A549 (cell line): ENCODE results near the gene TSPAN33. TPM values are rescaled to one million over a fixed set of nuclear protein-coding genes. Genes with fewer than 3 reads are reported as not detected.
A peak's percentile ranks its signal among the peaks of the same experiment; 100 is the strongest.

Source experiments
- ATAC-seq, 2 experiments: fragments of 200-7000 bp in 1 of 2; fragments of >200 bp in 1 of 2; cut with Nextera tagmentation in 1 of 2; cut with Tn5 transposase in 1 of 2; 3 replicates each; pipeline versions ENCODE4 v1.8.0 to v1.9.1; 2018 to 2020; ENCODE audit warnings: mild to moderate bottlenecking in 1 of 2, moderate library complexity in 1 of 2
- CTCF ChIA-PET: fragments of 300-600 bp; sonication (Branson Sonifier 250); formaldehyde crosslinking; extraction: SDS; loops from one replicate; lab custom pipeline; 2021; ENCODE audit warnings: antibody characterized with exemption, inconsistent platforms; lab: Yijun Ruan, JAX
- POLR2A ChIA-PET: fragments of 350-600 bp; formaldehyde crosslinking; extraction: SDS; loops from one replicate; lab custom pipeline; 2021; ENCODE audit warnings: antibody characterized with exemption, inconsistent platforms; lab: Yijun Ruan, JAX
- DNase-seq, 2 experiments: peaks; one replicate each; pipeline versions ENCODE4 v3.0.0 to v3.0.0-alpha.2; 2011 to 2016; ENCODE audit warnings: low read depth in 1 of 2, low spot score in 1 of 2
- FAIRE-seq: peaks from 2 replicates; lab custom pipeline; 2011; peaks lifted over from hg19 to GRCh38; lab: Jason Lieb, UNC
- H3K27ac ChIP-seq, 2 experiments: fragments of >200 bp; sonication (Bioruptor Twin); formaldehyde crosslinking; 3 replicates each; pipeline ENCODE4 v1.5.1; 2016 to 2017
- H3K4me1 ChIP-seq: fragments of >200 bp; sonication (Bioruptor Twin); formaldehyde crosslinking; 3 replicates; pipeline ENCODE4 v1.6.1; 2016
- H3K4me2 ChIP-seq: fragments of >200 bp; sonication (Bioruptor Twin); formaldehyde crosslinking; 3 replicates; pipeline ENCODE4 v1.6.1; 2016
- H3K4me3 ChIP-seq: fragments of >200 bp; sonication (Bioruptor Twin); formaldehyde crosslinking; 3 replicates; pipeline ENCODE4 v1.5.1; 2016
- H3K9me3 ChIP-seq: fragments of >200 bp; sonication (Bioruptor Twin); formaldehyde crosslinking; 3 replicates; pipeline ENCODE4 v1.6.1; 2016
- BCL3 ChIP-seq: fragments of >200 bp; sonication (Bioruptor Twin); formaldehyde crosslinking; IDR thresholded peaks from 3 replicates; pipeline ENCODE4 v1.6.1; 2016
- CEBPB ChIP-seq, 2 experiments: fragments of >200 bp in 1 of 2; sonication (Bioruptor Twin) in 1 of 2; formaldehyde crosslinking in 1 of 2; IDR thresholded peaks; 2 replicates each; pipeline ENCODE4 v1.6.1; 2012 to 2016
- EHF ChIP-seq: fragments of 250-450 bp; sonication (Bioruptor Pico); IDR thresholded peaks from 2 replicates; pipeline ENCODE4 v1.5.0; 2020; ENCODE audit warnings: mild to moderate bottlenecking
- EHMT2 ChIP-seq: fragments of 200-600 bp; sonication (generic); IDR thresholded peaks from 2 replicates; pipeline ENCODE4 v1.6.1; 2016; ENCODE audit warnings: antibody characterized with exemption, low read depth, mild to moderate bottlenecking, moderate library complexity
- FOSB ChIP-seq: fragments of 250-450 bp; sonication (Bioruptor Pico); IDR thresholded peaks from 2 replicates; pipeline ENCODE4 v1.5.0; 2020; ENCODE audit warnings: mild to moderate bottlenecking, moderate library complexity
- HEYL ChIP-seq: fragments of 250-450 bp; sonication (Bioruptor Pico); IDR thresholded peaks from 2 replicates; pipeline ENCODE4 v1.8.0; 2021; ENCODE audit warnings: mild to moderate bottlenecking, moderate library complexity
- HOXB5 ChIP-seq: fragments of 250-450 bp; sonication (Bioruptor Pico); IDR thresholded peaks from 2 replicates; pipeline ENCODE4 v1.5.0; 2020; ENCODE audit warnings: mild to moderate bottlenecking, moderate library complexity
- KDM1A ChIP-seq: fragments of 200-600 bp; sonication (generic); IDR thresholded peaks from 2 replicates; pipeline ENCODE4 v1.6.1; 2016; ENCODE audit warnings: low read depth, mild to moderate bottlenecking
- MAX ChIP-seq: IDR thresholded peaks from 2 replicates; pipeline ENCODE4 v1.6.1; 2012
- NFE2L2 ChIP-seq: fragments of 150-350 bp; conservative IDR thresholded peaks from 2 replicates; pipeline ENCODE4 v1.6.1; 2014; ENCODE audit warnings: low read length
- PHF8 ChIP-seq: fragments of 200-600 bp; sonication (generic); IDR thresholded peaks from 2 replicates; pipeline ENCODE4 v1.6.1; 2016; ENCODE audit warnings: low read depth, mild to moderate bottlenecking, antibody characterized with exemption, moderate library complexity, borderline replicate concordance
- POLR2A ChIP-seq: IDR thresholded peaks from 2 replicates; pipeline ENCODE4 v1.6.1; 2012; ENCODE audit warnings: mild to moderate bottlenecking, low read length
- POLR2AphosphoS2 ChIP-seq: conservative IDR thresholded peaks from 2 replicates; pipeline ENCODE4 v1.6.1; 2012; ENCODE audit warnings: low read length, improper control_type of control experiment, inconsistent platforms
- RARB ChIP-seq: fragments of 250-450 bp; sonication (Bioruptor Pico); IDR thresholded peaks from 2 replicates; pipeline ENCODE4 v1.8.0; 2021; ENCODE audit warnings: mild to moderate bottlenecking, moderate library complexity
- RCOR1 ChIP-seq: fragments of 150-350 bp; IDR thresholded peaks from 2 replicates; pipeline ENCODE4 v1.6.1; 2014; ENCODE audit warnings: antibody characterized with exemption, low read length, low read depth
- REST ChIP-seq: fragments of 200-600 bp; sonication (generic); IDR thresholded peaks from 2 replicates; pipeline ENCODE4 v1.6.1; 2016; ENCODE audit warnings: antibody characterized with exemption, mild to moderate bottlenecking, moderate library complexity
- TP53 ChIP-seq: fragments of 250-450 bp; sonication (Bioruptor Pico); IDR thresholded peaks from 2 replicates; pipeline ENCODE4 v1.5.0; 2021; ENCODE audit warnings: mild to moderate bottlenecking, moderate library complexity
- USF2 ChIP-seq: fragments of 450-650 bp; IDR thresholded peaks from 2 replicates; pipeline ENCODE4 v1.6.1; 2014; ENCODE audit warnings: antibody characterized with exemption
- ZFP36 ChIP-seq: fragments of 450-650 bp; IDR thresholded peaks from 2 replicates; pipeline ENCODE4 v1.6.1; 2014; ENCODE audit warnings: borderline replicate concordance; ENCODE audit not compliant: partially characterized antibody
- whole genome bisulfite sequencing: methylation state at CpG from one replicate; pipeline ENCODE4 v1.1.6; 2017; ENCODE audit errors: missing lambda C conversion rate; 5-methylcytosine and 5-hydroxymethylcytosine counted together
- polyA plus RNA-seq, 4 experiments: library from polyadenylated mRNA; depleted of rRNA in 3 of 4; stranded (reverse); fragments of >200 nt; fragmentation: RNase III in 1 of 4; extraction: RNeasy Plus Mini Kit Qiagen cat#74134 plus additional on column Dnase treatment in 1 of 4; gene quantifications; 2 replicates in 3 of 4; 3 replicates in 1 of 4; pipeline ENCODE4 v1.2.3, GENCODE V29; 2011 to 2017
- TF ChIP-seq, protein P1 (sequence below): IDR thresholded peaks from 2 replicates; pipeline ENCODE4 v1.6.1; 2012; ENCODE audit warnings: low read depth, borderline replicate concordance
- TF ChIP-seq, protein P2 (sequence below): fragments of 250-450 bp; sonication (Bioruptor Pico); IDR thresholded peaks from 2 replicates; pipeline ENCODE4 v1.5.0; 2020; ENCODE audit warnings: low read depth, mild to moderate bottlenecking, moderate library complexity

Gene TSPAN33
- polyA plus RNA-seq, 2 of the 4 experiments (the other 2 are of a cell fraction) = 5.0 to 9.1 TPM

DNA sequence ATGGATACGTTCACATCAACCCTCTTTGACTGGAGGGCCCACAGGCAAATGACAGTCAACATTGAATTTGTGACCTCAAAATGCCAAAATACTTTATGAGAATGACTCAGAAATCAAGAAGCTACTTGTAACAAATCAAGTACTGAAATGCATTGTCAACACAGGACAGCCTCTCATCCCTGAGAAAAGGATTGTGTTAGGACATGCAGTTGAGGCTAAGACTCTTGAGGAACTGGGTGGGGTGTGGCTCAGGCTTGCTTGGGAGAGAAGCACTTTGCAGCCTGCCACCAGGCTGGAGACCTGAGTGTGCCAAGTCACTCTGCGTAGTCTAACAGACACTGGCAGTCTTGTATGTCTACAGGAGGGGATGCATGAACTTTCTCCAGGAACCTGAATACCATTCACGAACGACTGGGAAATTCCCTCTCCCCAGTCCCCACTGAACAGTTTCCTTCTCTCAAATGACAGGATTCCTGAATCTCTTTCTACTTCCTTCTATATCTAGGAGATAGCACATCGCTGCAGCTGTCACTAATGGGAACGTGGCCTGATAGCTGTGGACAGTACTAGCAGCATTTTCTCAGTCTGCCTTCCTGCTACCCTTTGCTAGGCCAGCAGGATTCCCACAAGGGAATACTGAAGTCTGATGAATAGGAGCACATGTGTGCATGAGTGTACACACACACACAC lies 40.6 kb downstream of the TSPAN33 start (continued):
- TF ChIP-seq, protein P1, sequence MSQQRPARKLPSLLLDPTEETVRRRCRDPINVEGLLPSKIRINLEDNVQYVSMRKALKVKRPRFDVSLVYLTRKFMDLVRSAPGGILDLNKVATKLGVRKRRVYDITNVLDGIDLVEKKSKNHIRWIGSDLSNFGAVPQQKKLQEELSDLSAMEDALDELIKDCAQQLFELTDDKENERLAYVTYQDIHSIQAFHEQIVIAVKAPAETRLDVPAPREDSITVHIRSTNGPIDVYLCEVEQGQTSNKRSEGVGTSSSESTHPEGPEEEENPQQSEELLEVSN = no peak
- TF ChIP-seq CEBPB (IDR thresholded peaks at IDR 0.05) = no peak
- TF ChIP-seq POLR2A = no peak
- TF ChIP-seq, protein P2, sequence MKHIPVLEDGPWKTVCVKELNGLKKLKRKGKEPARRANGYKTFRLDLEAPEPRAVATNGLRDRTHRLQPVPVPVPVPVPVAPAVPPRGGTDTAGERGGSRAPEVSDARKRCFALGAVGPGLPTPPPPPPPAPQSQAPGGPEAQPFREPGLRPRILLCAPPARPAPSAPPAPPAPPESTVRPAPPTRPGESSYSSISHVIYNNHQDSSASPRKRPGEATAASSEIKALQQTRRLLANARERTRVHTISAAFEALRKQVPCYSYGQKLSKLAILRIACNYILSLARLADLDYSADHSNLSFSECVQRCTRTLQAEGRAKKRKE (CRISPR knock-in tag) = no peak
- no peak for TF ChIP-seq HOXB5 (CRISPR knock-in tag)
- no peak for TF ChIP-seq RARB

DNA sequence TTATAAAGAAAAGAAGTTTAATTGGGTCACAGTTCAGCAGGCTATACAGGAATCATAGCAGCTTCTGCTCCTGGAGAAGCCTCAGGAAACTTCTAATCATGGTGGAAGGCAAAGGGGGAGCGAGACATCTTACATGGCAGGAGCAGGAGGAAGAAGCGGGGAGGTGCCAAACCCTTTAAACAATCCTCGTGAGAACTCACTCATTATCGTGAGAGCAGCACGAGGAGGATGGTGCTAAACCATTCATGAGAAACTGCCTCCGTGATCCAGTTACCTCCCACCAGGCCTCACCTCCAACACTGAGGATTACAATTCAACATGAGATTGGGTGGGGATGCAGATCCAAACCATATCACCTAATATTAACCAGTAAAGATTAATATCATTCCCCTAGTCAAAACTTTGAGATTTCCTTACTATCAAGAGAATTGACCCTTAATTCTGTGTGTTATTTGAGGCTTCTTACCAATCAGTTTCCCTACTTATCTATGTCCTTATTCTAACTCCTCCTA lies 42.3 kb downstream of the TSPAN33 start:
- H3K4me3 ChIP-seq = no peak overlapping the region
- peaks cover 12% of the 10 kb centered on the region for H3K4me1 ChIP-seq
- no peak for TF ChIP-seq EHF (CRISPR knock-in tag)
- TF ChIP-seq PHF8 = no peak
- no peak for TF ChIP-seq BCL3
- no peak for TF ChIP-seq CEBPB (IDR thresholded peaks at IDR 0.05)
- no peak for TF ChIP-seq MAX
- TF ChIP-seq, protein P1 = no peak
- no peak for TF ChIP-seq TP53
- H3K27ac ChIP-seq = no peak overlapping the region
- WGBS = 87% methylated on average over 6 of the region's 6 CpGs
- ChIA-PET CTCF (no interaction called here), POLR2A (no interaction called here)
- ATAC-seq (no peak), DNase-seq (no peak), FAIRE-seq (no peak)
- no peak overlapping the region for H3K4me2 ChIP-seq
- no peaks in the 10 kb centered on the region for H3K9me3 ChIP-seq

GRCh38 chr7:129187681-129188371 lies 43.3 kb downstream of the TSPAN33 start:
- ChIA-PET POLR2A (interaction anchor here (0.7 to 2.0 kb wide), 2 partner anchors 24 to 1824 kb away, joined by 3 to 6 read pairs; no protein-coding TSS in a partner anchor), CTCF (interaction anchor here (1.0 to 1.3 kb wide), 3 partner anchors 10 to 23 kb away, joined by 3 to 4 read pairs (median 3); no protein-coding TSS in a partner anchor)
- peak overlapping the region; percentile 88 to 97 for H3K27ac ChIP-seq
- H3K4me3 ChIP-seq = peak overlapping the region; percentile 87
- H3K9me3 ChIP-seq = no peaks in the 10 kb centered on the region
- H3K4me2 ChIP-seq = peak overlapping the region; percentile 89
- 59% methylated on average over 14 of the region's 14 CpGs for WGBS
- ATAC-seq (peak; percentile 4 to 7; a peak in 5 of 6 replicates), DNase-seq (peak in 1 of 2 experiments; percentile 35), FAIRE-seq (no peak)
- peaks cover 12% of the 10 kb centered on the region for H3K4me1 ChIP-seq
- TF ChIP-seq EHMT2 = no peak
- TF ChIP-seq EHF (CRISPR knock-in tag) = no peak
- no peak for TF ChIP-seq RCOR1
- TF ChIP-seq HEYL = no peak
- TF ChIP-seq ZFP36 = no peak
- no peak for TF ChIP-seq BCL3
- no peak for TF ChIP-seq USF2
- TF ChIP-seq NFE2L2 = no peak
- no peak for TF ChIP-seq POLR2A
- no peak for TF ChIP-seq FOSB (CRISPR knock-in tag)
- no peak for TF ChIP-seq KDM1A
- no peak for TF ChIP-seq REST
- TF ChIP-seq POLR2AphosphoS2 = no peak
- TF ChIP-seq CEBPB (IDR thresholded peaks at IDR 0.05) = no peak
